Uterus (tissue), 4 donors: ENCODE data around the gene MET. TPM values are rescaled to one million over a fixed set of nuclear protein-coding genes. Genes with fewer than 3 reads are reported as not detected.

Source experiments
- DNase-seq, 2 donors: peaks; one replicate each; pipeline ENCODE4 v3.0.0-alpha.2; 2019 to 2020
- H3K27ac ChIP-seq, 2 donors: fragments of 200-600 bp; sonication (generic); 1 replicate in 1 of 2; 2 replicates in 1 of 2; pipeline ENCODE4 v1.5.1; 2016 to 2018
- H3K27me3 ChIP-seq, 2 donors: fragments of 200-600 bp; sonication (generic); one replicate each; pipeline ENCODE4 v1.5.1; 2018 to 2019; ENCODE audit warnings: control low read depth in 1 of 2
- H3K36me3 ChIP-seq, 2 donors: fragments of 200-600 bp; sonication (generic); one replicate each; pipeline ENCODE4 v1.5.1; 2019; ENCODE audit warnings: control low read depth in 1 of 2
- H3K4me1 ChIP-seq, 2 donors: fragments of 200-600 bp; sonication (generic); one replicate each; pipeline ENCODE4 v1.5.1; 2018 to 2019; ENCODE audit warnings: control low read depth in 1 of 2
- H3K4me3 ChIP-seq, 2 donors: fragments of 200-600 bp; sonication (generic); 1 replicate in 1 of 2; 2 replicates in 1 of 2; pipeline ENCODE4 v1.5.1; 2018 to 2019; ENCODE audit warnings: mild to moderate bottlenecking in 1 of 2
- H3K9me3 ChIP-seq, 2 donors: fragments of 200-600 bp; sonication (generic); one replicate each; pipeline ENCODE4 v1.5.1; 2019; ENCODE audit warnings: control low read depth in 1 of 2
- POLR2A ChIP-seq, 2 donors: fragments of 450-650 bp; IDR thresholded peaks; one replicate each; pipeline ENCODE4 v1.6.1; 2016; ENCODE audit warnings: antibody characterized with exemption in 2 of 2, mild to moderate bottlenecking in 1 of 2, moderate library complexity in 1 of 2
- intact Hi-C: fragments of 100-400 bp; cut with DNase I; formaldehyde crosslinking; loops from one replicate; pipeline ENCODE4 v1.15.1; 2023; ENCODE audit warnings: low total_unique reads
- total RNA-seq, 4 donors: library from RNA; depleted of rRNA in 3 of 4; stranded (reverse); fragments of >200 nt in 3 of 4; gene quantifications; one replicate each; pipeline versions ENCODE4 v1.1.0 to v1.2.4, GENCODE V29; 2014 to 2023
- TF ChIP-seq, protein P1 (sequence below), 4 experiments: fragments of 200-600 bp in 2 of 4; fragments of 450-650 bp in 2 of 4; sonication (generic) in 2 of 4; IDR thresholded peaks; one replicate each; pipeline ENCODE4 v1.5.1; 2016 to 2019; ENCODE audit warnings: antibody characterized with exemption in 4 of 4, mild to moderate bottlenecking in 2 of 4, moderate library complexity in 1 of 4
- donor health status: DM: yes; HTN: yes; CAD: no.

The MET gene
- total RNA-seq, 4 donors from 2014 or later, result 13.8 to 37.2 (median 35.6) TPM

DNA sequence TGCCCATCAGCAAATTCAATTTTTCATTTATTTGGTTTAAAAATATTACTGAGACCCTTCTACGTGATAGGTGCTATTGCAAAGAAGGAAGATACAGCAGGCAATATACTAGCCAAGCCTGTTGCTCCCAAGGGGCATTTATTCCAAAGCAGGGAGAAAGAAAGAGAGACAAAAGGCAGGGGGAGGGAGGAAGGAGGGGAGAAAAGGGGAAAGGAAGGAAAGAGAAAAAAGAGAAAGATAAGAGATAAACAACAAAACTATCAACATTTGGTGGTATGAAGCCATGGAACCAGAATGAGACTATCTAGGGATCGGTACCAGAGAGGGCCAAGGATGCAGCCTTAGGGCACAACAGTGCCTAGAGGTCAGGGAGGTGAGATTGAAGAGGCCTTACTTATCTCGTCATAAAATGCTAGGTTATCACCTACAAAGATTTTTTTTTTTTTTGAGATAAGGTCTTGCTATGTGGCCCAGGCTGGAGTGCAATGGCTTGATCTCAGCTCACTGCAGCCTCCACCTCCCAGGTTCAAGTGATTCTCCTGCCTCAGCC, 135.1 kb downstream of the MET start:
- H3K9me3 ChIP-seq, result no peaks in the 10 kb centered on the region
- no peaks in the 10 kb centered on the region for H3K27me3 ChIP-seq
- intact Hi-C loops, result loop anchor here (10.0 kb wide), 2 partner anchors 212 to 552 kb away; no protein-coding TSS in a partner anchor
- DNase-seq, result no peak
- TF ChIP-seq POLR2A (IDR thresholded peaks at IDR 0.05), result no peak
- TF ChIP-seq, protein P1, sequence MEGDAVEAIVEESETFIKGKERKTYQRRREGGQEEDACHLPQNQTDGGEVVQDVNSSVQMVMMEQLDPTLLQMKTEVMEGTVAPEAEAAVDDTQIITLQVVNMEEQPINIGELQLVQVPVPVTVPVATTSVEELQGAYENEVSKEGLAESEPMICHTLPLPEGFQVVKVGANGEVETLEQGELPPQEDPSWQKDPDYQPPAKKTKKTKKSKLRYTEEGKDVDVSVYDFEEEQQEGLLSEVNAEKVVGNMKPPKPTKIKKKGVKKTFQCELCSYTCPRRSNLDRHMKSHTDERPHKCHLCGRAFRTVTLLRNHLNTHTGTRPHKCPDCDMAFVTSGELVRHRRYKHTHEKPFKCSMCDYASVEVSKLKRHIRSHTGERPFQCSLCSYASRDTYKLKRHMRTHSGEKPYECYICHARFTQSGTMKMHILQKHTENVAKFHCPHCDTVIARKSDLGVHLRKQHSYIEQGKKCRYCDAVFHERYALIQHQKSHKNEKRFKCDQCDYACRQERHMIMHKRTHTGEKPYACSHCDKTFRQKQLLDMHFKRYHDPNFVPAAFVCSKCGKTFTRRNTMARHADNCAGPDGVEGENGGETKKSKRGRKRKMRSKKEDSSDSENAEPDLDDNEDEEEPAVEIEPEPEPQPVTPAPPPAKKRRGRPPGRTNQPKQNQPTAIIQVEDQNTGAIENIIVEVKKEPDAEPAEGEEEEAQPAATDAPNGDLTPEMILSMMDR (IDR thresholded peaks at IDR 0.05), result no peak
- no peak overlapping the region for H3K4me3 ChIP-seq
- H3K36me3 ChIP-seq, result no peaks in the 10 kb centered on the region
- H3K27ac ChIP-seq, result no peak overlapping the region
- H3K4me1 ChIP-seq, result peaks cover 0 to 4% of the 10 kb centered on the region in 2 donors

- no peak for TF ChIP-seq POLR2A (IDR thresholded peaks at IDR 0.05)
- TF ChIP-seq, protein P1 (IDR thresholded peaks at IDR 0.05), result peak; percentile 49 to 80 (median 70)
- Histone ChIP-seq H3K36me3 (no peaks in the 10 kb centered on the region), H3K27me3 (no peaks in the 10 kb centered on the region), H3K4me3 (no peak overlapping the region), H3K9me3 (no peaks in the 10 kb centered on the region), H3K4me1 (peaks cover 0 to 4% of the 10 kb centered on the region in 2 donors), H3K27ac (no peak overlapping the region)
- intact Hi-C loops, result loop anchor here (10.0 kb wide), 3 partner anchors 215 to 635 kb away; no protein-coding TSS in a partner anchor
- no peak for DNase-seq
Observed at GRCh38 chr7:116809636-116810266, 137.8 kb downstream of the MET start.

DNA sequence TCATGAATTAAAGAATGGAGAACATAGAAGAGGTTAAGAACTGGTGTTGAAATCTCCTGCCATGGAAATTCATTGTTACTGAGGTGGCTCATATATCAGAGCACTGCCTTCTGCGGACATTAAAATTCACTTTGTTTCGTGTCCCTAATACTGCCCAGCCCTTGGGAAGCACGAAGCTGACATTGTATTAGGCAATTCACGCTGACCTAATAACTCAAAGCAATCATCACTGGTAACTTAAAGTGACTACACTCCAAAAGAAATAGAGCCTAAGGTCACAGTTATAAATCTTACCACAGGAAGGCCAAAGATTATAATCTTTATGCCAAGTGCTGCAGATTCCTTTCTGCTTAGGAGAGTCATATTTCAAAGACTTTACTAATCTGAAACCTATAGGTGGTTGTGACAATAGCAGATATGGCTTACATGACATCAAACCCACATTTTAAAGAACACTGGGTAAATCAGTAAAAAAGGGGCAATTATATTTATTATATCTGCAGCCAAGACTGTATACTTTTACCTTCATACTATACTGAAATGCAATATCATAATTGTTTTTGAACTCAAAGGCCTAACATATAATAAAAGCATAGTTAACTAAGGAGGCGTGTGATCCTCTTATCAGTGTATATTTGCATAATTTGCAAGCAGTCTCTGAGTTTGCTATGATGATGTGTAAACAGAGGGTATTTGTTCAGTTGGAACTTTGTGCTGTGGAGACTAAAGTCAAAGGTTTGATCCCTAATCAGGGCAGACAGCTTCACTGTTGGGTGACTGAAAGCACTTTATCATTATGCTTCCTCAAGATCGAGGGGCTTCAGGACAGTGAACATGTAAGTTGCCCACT, 138.5 kb downstream of the MET start:
- DNase-seq, result no peak
- H3K27me3 ChIP-seq, result no peaks in the 10 kb centered on the region
- H3K36me3 ChIP-seq, result no peaks in the 10 kb centered on the region
- no peaks in the 10 kb centered on the region for H3K9me3 ChIP-seq
- H3K27ac ChIP-seq, result no peak overlapping the region
- H3K4me1 ChIP-seq, result no peaks in the 10 kb centered on the region
- intact Hi-C loops, result loop anchor here (10.0 kb wide), 1 partner anchor 636 kb away; no protein-coding TSS in a partner anchor
- H3K4me3 ChIP-seq, result no peak overlapping the region
- TF ChIP-seq POLR2A (IDR thresholded peaks at IDR 0.05), result no peak
- TF ChIP-seq, protein P1 (IDR thresholded peaks at IDR 0.05), result no peak

DNA sequence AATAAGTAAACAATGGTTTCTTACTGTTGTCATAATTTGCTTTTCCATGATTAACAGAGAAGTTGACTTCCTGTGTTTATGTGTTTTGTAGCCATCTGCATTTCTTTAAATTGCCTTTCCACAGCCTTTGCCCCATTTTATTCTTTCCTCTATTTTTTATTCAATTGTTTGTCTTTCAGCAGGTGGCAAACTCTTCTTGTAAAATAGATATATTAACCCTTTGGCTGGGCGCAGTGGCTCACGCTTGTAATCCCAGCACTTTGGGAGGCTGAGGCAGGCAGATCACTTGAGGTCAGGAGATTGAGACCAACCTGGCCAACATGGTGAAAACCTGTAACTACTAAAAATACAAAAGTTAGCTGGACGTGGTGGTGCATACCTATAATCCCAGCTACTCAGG, 139.8 kb downstream of the MET start:
- H3K4me3 ChIP-seq, result no peak overlapping the region
- no peaks in the 10 kb centered on the region for H3K36me3 ChIP-seq
- no peak for DNase-seq
- no peaks in the 10 kb centered on the region for H3K27me3 ChIP-seq
- no peaks in the 10 kb centered on the region for H3K9me3 ChIP-seq
- intact Hi-C loops, result loop anchor here (10.0 kb wide), 1 partner anchor 637 kb away; no protein-coding TSS in a partner anchor
- no peak overlapping the region for H3K27ac ChIP-seq
- no peaks in the 10 kb centered on the region for H3K4me1 ChIP-seq
- TF ChIP-seq, protein P1 (IDR thresholded peaks at IDR 0.05), result no peak
- TF ChIP-seq POLR2A (IDR thresholded peaks at IDR 0.05), result no peak
